HG02678 (cell line): ENCODE results near the gene PAXX.

Experiments
- ATAC-seq: cut with Tn5 transposase; IDR thresholded peaks from one replicate; pipeline ENCODE4 v1.9.1; 2021; ENCODE audit warnings: mild to moderate bottlenecking, moderate library complexity; ENCODE audit not compliant: unreplicated experiment

PAXX gene

DNA sequence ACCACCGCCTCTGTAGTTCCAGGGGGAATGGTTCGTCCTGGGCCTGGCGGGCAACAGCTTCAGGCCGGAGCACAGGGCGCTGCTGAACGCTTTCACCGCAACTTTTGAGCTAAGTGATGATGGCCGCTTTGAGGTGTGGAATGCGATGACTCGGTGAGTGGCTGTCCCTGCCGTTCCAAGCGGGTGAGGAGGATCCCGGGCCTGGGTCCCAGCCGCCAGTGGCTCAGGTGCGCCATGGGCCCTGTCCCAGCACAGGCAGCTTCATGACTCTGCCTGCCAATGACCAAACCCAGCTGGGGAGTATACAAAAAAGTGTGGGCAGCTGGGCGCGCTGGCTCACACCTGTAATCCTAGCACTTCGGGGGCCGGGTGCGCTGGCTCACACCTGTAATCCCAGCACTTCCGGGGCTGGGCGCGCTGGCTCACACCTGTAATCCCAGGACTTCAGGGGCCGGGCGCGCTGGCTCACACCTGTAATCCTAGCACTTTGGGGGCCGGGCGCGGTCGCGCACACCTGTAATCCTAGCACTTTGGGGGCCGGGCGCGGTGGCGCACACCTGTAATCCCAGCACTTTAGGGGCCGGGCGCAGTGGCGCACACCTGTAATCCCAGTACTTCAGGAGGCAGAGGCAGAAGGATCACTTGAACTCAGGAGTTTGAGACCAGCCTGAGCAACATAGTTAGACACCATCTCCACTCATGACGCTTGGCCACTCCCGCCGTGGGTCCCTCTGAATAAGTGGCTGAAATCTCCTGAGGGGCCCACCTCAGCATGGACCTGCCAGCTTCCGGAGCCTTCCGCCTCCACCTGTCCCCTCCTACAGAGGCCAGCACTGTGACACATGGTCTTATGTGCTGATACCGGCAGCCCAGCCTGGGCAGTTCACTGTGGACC is 39.1 kb upstream of the PAXX start:
- ATAC-seq: no peak

DNA sequence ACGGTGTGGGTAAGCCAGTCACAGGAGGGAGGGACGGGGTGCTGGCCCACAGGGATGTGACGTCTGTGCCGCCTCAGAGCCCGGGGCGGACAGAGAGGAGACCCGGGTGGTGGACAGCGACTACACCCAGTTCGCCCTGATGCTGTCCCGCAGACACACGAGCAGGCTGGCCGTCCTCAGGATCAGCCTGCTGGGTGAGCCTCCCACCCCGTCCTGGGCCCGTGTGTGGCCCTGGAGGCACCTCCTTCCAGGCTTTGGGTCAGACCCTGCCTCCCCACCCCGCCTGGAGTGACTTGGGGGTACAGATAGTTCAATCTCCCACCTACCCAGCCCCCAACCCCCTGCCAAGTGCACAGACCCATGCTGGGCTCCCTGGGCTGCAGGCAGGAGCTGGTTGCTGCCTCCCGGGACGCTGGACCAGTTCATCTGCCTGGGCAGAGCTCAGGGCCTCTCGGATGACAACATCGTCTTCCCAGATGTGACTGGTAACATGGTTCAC is 38.4 kb upstream of the PAXX start:
- no peak for ATAC-seq

DNA sequence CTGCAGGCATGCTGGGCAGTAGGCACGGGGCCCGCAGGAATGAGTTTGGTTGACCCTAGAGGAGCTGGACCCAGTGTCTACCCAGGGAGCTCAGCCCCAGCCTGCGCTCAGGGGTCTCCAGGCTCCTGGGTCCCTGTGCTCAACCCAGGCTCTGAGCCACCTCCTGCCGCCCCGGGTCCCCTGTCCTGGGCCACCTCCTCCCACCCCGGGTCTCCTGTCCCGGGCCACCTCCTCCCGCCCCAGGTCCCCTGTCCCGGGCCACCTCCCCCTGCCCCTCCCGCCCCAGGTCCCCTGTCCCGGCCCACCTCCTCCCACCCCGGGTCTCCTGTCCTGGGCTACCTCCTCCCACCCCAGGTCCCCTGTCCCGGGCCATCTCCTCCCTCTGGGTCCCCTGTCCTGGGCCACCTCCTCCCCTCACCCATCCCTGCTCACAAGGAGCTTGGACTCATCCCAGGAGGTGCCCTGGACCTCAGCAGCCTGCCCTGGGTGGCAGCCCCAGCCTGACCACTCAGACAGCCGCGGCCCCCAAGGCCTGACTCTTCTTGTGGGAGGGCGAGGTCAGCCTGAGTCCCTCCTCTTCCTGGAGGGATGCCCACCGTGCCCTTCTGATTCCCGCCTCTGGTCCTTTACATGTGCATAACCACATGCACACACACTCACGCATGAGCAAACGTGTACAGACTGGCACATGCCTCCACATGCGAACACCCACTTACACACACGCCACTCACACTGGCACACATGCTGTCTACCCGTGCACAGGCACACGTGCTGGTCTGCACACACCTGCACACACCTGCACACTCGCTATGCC is 37.7 kb upstream of the PAXX start:
- no peak for ATAC-seq

DNA sequence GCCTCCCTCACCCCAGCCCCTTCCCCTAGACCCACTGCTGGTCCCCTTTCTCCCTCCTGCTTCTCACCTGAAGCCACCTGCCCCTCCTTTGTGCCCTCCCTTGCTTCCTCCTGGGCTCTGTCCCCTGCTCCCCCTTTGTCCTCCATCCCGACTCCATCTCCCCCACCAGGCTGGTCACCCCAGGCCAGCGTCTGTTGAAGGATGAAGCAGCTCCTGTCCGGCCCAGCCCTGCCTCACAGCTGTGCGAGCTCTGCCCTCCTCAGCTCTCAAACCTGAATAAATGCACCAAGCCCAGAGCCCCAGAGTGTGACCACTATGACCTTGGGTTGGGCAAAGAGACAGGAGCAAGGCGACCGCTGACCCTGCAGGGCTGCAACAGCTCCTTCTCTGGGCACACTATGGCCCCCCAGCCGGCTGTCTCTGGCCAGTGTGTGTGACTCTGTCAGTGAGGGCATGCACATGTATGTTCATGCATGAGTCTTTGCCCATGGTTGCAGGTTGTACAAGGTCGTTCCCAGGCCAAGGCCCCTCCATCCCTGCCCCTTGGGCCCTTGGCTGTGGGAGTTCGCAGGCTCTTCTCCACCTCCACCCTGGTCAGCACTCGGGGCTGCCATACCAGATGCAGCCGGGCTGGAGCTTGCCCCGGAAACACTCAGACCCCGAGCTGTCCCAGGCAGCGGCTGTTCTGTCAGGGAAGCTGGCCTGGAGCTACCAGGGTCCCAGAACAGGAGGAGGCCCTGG is 36.9 kb upstream of the PAXX start:
- ATAC-seq: no peak

DNA sequence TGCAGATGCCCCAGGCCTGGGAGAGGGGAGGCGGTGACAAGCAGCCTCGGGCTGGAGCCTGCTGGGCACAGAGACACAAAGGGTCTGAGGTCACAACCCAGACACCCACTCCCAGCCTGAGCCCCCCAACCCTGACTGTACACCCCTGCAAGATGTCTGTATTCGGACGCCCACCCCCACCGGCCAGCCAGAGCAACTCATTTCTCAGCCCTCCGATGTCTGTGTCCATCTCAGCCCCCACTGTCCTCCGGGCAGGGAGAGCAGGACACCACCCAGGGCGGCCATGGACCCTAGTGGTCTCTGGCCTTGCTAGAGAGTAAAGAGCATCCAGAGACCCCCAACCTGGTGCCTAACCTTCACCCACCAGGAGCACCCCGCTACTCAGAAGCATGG is 36.3 kb upstream of the PAXX start:
- ATAC-seq: no peak

DNA sequence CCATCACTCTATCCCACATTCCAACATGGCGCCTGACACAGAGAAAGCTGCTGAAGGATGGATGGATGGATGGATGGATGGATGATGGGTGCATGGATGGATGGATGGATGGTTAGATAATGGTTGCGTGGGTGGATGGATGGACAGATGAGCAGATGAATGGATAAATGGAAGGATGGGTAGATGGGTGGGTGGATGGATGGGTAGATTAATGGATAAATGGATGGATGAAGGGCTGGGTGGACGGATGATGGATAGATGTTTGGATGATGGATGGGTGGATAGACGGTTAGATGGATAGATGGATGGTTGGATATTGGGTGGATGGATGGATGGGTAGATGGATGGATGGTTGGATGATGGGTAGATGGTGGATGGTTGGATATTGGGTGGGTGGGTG is 35.6 kb upstream of the PAXX start:
- ATAC-seq: no peak

DNA sequence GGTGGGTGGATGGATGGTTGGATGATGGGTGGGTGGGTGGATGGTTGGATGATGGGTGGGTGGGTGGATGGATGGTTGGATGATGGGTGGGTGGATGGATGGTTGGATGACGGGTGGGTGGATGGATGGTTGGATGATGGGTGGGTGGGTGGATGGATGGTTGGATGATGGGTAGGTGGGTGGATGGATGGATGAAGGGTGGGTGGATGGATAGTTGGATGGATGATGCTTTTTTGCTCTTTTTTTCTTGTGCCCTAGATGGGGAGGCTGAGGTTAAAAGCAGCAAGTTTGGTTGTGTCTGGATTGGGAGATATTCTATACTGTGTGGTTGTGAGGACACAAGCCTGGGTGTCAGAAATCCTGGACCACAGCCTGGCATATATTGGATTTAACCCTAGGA is 34.8 kb upstream of the PAXX start:
- ATAC-seq: no peak

DNA sequence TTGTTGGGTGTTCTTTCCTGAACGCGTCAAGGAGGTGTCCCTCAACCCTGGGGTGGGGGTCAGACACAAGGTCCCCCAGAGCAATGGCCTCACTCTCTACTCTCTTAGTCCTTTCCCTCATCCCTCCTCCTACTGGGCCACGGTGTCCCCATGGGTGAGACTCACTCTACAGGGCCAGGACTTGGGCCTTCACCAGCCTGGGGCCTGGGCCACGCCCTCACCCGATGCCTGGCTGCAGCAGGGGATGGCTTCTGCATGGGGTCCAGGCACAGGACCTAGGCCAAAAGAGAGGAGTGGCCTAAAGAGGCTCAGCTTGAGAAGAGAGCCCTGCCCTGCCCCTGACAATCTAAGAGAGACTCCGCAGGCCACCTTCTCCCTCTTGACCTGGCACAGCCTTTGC is 34.3 kb upstream of the PAXX start:
- ATAC-seq: no peak

DNA sequence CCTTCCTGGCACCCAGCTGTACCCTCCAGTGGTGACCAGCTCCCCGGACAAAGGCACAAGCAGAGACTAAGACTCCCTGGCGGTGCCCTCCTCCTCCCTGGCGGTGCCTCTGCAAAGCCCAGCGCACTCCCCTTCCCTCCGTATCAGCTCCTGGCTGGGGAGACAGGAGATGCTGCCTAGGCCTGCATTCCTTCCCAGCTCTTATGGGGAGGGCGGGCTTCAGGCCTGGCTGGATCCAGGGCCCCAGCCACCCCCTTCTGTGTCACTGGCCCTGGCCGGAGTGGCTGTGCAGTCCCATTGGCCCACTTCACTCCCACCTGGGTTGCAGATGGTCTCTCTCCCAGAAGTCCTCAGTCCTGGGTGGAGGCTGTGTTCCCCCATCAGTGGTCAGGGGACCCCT is 33.7 kb upstream of the PAXX start:
- no peak for ATAC-seq

DNA sequence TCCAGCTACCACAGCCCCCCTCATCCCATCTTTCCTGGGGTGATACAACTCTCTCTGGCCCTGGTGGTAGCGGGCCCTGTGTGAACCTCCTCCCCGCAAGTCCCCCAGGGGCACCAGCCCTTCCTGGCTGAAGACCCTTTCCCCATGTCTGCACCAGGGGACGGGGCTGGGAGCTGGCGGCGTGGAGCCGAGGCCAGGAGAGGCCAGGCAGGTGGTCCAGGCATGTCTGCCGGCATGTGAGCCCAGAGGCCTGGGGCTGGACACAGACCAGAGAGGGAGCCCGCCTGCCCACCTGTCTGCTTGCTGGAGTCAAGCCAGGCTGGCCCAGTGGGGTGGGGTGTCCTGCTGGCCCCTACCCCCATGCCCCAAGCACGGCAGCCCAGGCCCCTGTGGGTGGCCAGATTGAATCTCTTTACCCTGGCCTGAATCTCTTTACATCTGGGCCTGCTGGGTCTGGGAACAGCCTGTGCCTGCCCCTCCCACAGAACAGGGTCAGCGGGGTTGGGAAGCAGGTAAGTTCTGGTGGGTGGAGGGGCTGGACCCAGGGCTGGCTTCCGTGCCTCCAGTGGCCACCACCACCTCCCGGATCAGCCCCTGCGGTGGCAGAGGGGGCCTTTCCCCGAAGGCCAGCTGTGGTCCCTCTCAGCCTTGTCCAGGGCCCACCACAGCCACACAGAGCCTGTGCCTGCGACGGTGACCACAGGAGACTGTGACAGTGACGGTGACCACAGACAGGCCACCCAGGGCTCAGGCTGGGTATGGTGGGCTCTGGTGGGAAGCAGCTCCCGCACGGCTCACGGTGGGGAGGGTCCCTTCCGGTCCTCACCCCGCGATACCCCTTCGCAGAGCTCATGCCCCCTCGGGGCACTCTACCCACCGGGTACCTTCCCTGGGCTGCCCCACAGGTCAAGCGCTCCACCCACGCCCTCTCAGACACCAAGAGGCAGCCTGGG is 33.0 kb upstream of the PAXX start:
- no peak for ATAC-seq

DNA sequence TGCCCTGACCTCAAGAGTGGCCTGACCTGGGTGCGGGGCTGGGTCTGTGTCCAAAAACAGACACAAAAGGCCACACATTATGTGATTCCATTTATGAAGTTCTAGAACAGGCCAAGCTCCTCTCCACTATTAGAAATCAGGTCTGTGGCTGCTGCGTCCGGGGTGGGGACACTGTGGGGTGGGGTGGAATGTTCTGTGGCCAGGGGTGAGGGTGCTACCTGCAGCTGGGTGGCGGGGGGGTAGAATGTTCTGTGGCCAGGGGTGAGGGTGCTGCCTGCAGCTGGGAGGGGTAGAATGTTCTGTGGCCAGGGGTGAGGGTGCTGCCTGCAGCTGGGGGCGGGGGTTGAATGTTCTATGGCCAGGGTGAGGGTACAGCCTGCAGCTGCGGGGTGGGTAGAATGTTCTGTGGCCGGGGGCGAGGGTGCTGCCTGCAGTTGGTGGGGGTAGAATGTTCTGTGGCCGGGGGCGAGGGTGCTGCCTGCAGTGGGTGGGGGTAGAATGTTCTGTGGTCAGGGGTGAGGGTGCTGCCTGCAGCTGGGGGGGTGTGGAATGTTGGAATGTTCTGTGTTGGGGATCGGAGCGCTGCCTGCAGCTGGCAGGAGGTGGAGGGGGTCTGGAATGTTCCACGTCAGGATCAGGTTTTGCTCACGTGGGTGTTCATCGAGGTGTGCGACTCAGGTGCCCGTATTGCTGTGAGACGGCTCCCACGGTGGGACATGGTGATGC is 31.8 kb upstream of the PAXX start:
- no peak for ATAC-seq

DNA sequence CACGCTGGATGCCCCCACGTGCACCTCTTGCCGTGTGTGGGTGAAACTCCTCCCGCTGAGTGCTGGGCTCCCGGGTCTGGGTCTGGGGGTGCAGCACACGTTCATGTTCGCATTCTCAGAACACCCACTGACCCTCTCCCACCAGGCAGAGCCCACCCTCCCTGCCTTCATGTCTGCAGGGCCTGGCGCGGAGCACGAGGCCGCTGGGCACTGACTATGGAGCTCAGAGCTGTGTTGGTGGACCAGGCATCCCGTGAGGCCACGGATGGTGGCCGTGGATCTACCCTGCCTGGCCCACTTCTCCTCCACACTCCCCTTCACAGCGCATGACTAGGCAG is 31.3 kb upstream of the PAXX start:
- ATAC-seq: no peak

DNA sequence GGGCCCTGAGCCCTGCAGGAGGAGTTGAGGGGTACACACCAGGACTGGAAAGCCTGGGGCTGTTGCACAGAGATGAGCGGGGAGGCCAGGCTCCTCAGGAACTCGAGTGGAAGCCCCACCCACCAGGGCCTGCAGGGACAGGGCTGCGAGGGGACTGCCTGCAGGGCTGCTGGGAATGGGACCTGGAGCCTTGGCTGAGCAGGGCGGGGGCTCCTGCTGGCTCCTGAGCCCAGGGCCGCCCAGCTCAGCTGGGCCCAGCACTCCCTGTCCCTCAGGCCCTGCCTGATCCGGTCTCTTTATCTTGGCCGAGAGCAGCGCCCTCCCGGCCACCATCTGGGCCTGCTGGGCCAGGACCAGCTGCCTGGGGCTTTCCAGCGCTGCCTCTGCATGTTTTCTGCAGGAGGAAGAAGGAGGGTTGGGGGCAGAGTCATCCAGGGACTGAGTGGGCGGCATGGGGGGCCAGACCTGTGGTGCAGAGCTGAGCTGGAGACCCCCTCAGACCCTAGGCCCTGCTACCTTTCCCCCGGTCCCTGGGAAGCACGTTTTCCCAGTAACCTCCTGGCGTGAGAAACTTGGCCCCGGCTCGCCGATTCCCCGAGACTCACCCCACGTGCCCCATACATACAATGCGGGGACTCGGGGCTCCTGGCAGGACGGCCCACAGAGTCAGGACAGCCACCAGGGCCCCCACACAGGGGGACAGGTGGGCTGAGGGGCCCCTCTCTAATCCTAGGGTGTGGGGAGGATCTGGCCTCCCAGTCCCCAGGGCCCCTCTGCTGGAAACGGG is 30.8 kb upstream of the PAXX start:
- ATAC-seq: no peak

DNA sequence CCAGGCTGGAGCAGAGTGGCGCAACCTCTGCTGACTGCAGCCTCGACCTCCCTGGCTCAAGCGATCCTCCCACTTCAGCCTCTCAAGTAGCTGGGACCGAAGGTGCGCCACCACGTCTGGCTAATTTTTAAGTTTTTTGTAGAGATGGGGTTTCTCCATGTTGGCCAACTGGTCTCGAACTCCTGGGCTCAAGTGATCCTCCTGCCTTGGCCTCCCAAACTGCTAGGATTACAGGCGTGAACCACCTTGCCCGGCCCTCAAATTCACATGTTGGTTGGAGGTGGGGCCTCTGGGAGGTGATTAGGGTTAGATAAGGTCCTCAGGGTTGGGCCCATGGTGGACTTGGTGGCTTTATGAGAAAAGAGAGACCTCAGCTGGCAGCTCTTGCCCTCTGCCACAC is 30.1 kb upstream of the PAXX start:
- no peak for ATAC-seq

DNA sequence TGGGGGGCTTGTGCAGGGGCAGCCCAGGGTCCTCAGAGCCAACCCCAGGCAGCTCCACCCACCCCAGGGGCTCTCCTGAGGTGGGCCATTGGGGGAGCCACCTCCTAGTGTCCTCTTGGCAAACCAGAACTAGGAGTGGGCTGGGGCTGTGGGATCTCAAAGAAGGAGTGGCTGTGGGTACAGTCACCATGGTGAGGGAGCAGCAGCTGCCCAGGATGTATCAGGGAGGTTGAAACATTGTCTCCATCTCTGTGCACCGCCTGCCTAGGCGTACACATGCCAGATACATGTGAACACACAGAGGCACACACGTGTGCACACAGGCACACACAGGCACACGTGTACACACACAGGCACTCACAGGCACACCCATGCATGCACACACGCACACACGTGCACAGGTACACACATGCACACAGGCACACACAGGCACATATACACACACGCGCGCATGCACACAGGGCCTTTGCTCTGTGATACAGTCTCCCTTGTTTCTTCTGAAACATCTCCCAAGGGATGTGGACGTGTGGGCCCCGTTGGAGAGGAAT is 29.4 kb upstream of the PAXX start:
- no peak for ATAC-seq

DNA sequence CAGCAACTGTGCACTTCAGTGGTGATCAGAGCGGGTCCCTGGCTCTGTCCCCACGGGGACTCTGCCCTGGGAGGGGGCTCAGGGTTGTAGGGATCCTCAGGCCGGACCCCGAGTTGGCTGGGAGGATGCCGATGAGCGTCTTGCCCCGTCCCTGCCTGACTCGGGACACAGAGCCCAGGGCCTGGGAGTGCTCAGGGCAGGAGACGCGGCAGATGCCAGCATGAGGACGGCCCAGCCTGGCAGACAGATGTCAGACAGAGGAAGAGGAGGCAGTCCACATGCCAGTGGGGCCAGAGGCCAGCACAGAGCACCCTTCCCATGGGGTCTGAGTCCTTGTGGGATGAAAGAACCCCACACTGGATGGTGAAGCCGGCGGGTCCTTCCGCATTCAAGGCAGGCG is 28.9 kb upstream of the PAXX start:
- no peak for ATAC-seq

DNA sequence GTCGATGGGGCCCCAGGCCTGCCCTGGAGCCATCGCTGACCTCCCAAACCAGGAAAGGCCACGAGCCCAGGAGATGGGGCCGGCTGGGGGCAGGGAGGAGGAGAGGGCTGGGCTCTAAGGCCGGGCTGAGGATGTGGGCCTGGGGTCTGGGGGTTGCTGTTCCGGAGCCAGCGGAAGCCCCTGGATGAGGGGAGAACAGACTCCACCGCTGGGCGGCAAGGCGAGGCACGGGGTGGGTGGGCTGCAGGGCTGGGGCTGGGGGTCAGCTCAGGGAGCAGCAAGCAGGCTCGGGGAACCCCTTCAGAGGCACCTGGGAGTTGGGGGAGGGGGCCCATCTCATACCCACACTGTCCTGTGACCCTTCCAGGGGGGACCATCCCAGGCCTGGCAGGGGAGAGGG is 28.5 kb upstream of the PAXX start:
- ATAC-seq: no peak

DNA sequence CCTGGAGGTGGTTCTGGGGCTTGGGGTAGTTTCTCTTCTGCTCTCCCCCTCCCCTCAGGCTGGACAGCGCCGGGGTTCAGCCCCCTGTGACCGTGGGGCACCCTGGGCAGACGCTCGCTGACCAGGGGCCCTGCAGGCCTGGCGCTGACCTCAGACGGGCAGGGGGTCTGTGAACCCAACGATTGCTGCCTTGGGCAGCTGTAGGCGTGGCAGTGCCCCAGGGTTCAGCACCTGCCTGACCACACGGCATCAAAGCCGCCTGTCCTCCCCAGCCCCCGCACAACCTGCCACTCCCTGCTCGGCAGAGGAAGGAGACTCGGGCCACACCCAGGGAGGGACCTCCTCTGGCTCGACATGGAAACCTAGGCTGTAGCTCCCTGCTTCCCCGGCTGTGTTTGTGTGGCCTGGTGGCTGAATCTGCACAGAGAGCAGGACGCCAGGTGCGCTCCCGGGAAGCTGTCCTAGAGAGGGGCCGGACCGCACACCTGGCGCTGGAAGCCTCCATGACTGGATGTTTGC is 28.0 kb upstream of the PAXX start:
- ATAC-seq: no peak
